ENCODE results near the gene RAD51B. TPM values are rescaled to one million over a fixed set of nuclear protein-coding genes. Genes with fewer than 3 reads are reported as not detected.

Gene RAD51B
- total and polyA plus RNA-seq, 4 donors, result 2.5 to 95.0 (median 9.6) TPM

DNA sequence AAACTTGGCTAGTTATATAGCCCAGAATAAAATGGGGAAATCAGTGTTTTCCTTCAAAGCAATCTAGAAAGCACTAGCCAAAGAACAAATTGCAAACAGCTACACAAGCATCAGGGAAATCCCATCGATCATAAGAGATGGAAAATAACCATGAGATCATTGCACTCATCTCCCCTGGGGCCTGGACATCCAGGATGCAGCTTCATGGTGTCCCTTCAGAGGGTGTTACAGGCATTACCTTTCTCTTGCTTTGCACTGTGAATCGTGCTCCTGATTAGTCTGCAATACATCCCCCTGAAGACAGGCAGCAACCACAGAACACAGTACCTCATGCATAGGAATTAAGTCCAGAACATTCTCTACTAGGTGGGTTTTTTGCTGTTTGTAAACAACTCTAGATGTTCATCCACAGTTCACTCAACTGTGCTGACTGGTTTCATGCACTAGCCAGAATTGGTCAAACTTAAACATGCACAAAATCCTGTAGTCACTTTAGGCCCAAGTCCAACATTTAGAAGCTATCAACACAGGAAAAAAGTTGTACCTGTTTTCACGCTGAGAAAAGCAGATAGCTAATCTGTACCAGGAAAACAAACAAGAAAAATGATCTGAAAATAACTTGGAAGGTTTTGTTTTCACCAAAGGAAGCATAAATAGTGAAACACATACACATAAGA is 853.2 kb downstream of the RAD51B start:
- Histone ChIP-seq H3K4me3 (no peak overlapping the region), H3K9me3 (ENCODE audit: control insufficient read depth in 4 of 4, insufficient read depth in 3 of 4, low read length in 3 of 4) (peaks cover 0 to 4% (median 0%) of the 10 kb centered on the region in 4 donors), H3K27ac (ENCODE audit: low read depth in 1 of 2, low read length in 1 of 2) (peak overlapping the region in 1 of 2 donors; percentile 45), H3K36me3 (ENCODE audit: control insufficient read depth in 4 of 4, insufficient read depth in 4 of 4, low read length in 4 of 4) (no peaks in the 10 kb centered on the region), H3K4me1 (ENCODE audit: control insufficient read depth in 5 of 5, insufficient read depth in 5 of 5, low read length in 5 of 5) (peaks cover 11 to 32% (median 19%) of the 10 kb centered on the region in 5 donors), H3K27me3 (ENCODE audit: control insufficient read depth in 3 of 3, insufficient read depth in 3 of 3, low read length in 2 of 3) (no peaks in the 10 kb centered on the region), H3K9ac (ENCODE audit: insufficient read depth in 1 of 2, low read length in 2 of 2) (no peak overlapping the region)
- no peak for TF ChIP-seq CTCF (IDR thresholded peaks at IDR 0.05; ENCODE audit: control extremely low read depth, extremely low read depth)
- no peak for ATAC-seq (ENCODE audit: insufficient read depth, low FRiP score)
- DNase-seq, result no peak
- 66 to 79% methylated on average over 3 of the region's 3 CpGs for WGBS, 2 donors

GRCh38 chr14:68673464-68673863 is 853.9 kb downstream of the RAD51B start:
- H3K4me3 ChIP-seq, result no peak overlapping the region
- no peaks in the 10 kb centered on the region for H3K27me3 ChIP-seq (ENCODE audit: control insufficient read depth in 3 of 3, insufficient read depth in 3 of 3, low read length in 2 of 3)
- H3K36me3 ChIP-seq (ENCODE audit: control insufficient read depth in 4 of 4, insufficient read depth in 4 of 4, low read length in 4 of 4), result no peaks in the 10 kb centered on the region
- TF ChIP-seq CTCF (IDR thresholded peaks at IDR 0.05; ENCODE audit: control extremely low read depth, extremely low read depth), result no peak
- 72 to 76% methylated on average over 5 of the region's 5 CpGs for WGBS, 2 donors
- peaks cover 10 to 32% (median 16%) of the 10 kb centered on the region in 5 donors for H3K4me1 ChIP-seq (ENCODE audit: control insufficient read depth in 5 of 5, insufficient read depth in 5 of 5, low read length in 5 of 5)
- peaks cover 0 to 4% (median 0%) of the 10 kb centered on the region in 4 donors for H3K9me3 ChIP-seq (ENCODE audit: control insufficient read depth in 4 of 4, insufficient read depth in 3 of 4, low read length in 3 of 4)
- ATAC-seq (ENCODE audit: insufficient read depth, low FRiP score) (no peak), DNase-seq (no peak)
- no peak overlapping the region for H3K9ac ChIP-seq (ENCODE audit: insufficient read depth in 1 of 2, low read length in 2 of 2)
- H3K27ac ChIP-seq (ENCODE audit: low read depth in 1 of 2, low read length in 1 of 2), result no peak overlapping the region

DNA sequence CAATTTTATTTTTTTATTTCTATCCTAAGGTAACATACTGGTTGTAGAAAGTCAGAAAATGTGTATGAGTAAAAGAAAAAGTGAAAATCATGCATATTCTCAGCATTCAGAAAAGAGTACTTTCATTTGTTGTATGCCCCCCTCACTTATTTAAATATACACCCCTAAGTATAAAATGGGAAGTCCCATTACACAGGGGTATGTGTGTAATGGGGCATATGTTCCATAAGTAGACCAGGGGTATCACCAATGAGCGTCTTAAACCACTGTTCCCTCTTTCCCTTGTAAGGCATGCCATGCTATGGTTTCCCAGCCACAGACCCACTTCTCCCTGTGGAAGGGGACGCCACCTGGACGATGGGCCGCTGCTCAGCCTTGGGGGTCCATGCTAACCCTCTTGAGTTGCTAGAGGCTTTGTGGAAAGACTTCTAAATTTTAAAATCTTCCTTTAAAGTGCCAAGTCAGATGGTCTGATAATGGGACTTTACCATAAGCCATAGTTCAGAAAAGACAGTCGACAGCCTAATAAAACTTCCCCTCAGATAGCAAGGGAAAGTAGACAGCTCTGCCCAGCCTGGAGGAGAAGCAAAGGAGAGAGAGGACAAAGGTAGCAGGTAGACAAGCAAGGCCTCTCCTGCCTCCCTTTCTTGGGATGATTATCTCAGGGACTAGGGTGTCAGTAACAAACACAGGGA is 855.1 kb downstream of the RAD51B start:
- no peak for TF ChIP-seq CTCF (IDR thresholded peaks at IDR 0.05; ENCODE audit: control extremely low read depth, extremely low read depth)
- Histone ChIP-seq H3K4me1 (ENCODE audit: control insufficient read depth in 5 of 5, insufficient read depth in 5 of 5, low read length in 5 of 5) (peaks cover 9 to 28% (median 12%) of the 10 kb centered on the region in 5 donors), H3K36me3 (ENCODE audit: control insufficient read depth in 4 of 4, insufficient read depth in 4 of 4, low read length in 4 of 4) (no peaks in the 10 kb centered on the region), H3K27me3 (ENCODE audit: control insufficient read depth in 3 of 3, insufficient read depth in 3 of 3, low read length in 2 of 3) (no peaks in the 10 kb centered on the region), H3K27ac (ENCODE audit: low read depth in 1 of 2, low read length in 1 of 2) (peak overlapping the region in 1 of 2 donors; percentile 5), H3K9ac (ENCODE audit: insufficient read depth in 1 of 2, low read length in 2 of 2) (no peak overlapping the region), H3K4me3 (no peak overlapping the region), H3K9me3 (ENCODE audit: control insufficient read depth in 4 of 4, insufficient read depth in 3 of 4, low read length in 3 of 4) (peaks cover 0 to 4% (median 0%) of the 10 kb centered on the region in 4 donors)
- DNase-seq (no peak), ATAC-seq (ENCODE audit: insufficient read depth, low FRiP score) (no peak)
- 91 to 95% methylated on average over 5 of the region's 5 CpGs for WGBS, 2 donors
